Measurements from ENCODE around the gene TNFAIP1.

TNFAIP1 gene

DNA sequence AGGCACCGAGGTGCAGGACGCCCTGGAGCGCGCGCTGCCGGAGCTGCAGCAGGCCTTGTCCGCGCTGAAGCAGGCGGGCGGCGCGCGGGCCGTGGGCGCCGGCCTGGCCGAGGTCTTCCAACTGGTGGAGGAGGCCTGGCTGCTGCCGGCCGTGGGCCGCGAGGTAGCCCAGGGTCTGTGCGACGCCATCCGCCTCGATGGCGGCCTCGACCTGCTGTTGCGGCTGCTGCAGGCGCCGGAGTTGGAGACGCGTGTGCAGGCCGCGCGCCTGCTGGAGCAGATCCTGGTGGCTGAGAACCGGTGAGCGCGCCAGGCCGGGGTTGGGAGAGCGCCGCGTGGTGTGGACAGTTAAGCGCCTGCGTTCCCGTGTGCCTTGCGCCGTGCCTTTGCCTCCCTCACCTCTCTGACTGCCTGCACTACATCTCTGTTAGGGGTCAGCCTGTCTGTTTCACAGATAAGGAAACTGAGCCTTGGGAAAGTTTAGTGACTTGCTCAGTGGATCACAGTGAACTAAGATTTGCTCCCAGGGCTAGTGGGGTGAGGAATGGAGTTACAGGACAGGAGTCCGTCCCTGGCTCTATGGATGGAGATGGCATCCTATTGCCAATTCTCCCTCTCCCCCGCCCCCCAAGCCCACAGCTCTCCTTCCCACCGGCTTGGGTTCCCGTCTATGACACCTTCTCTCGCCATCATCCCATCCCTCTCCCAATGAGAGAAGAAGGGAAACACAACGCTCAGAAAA lies 36.8 kb downstream of the TNFAIP1 start:
- DNase-seq: no peak

DNA sequence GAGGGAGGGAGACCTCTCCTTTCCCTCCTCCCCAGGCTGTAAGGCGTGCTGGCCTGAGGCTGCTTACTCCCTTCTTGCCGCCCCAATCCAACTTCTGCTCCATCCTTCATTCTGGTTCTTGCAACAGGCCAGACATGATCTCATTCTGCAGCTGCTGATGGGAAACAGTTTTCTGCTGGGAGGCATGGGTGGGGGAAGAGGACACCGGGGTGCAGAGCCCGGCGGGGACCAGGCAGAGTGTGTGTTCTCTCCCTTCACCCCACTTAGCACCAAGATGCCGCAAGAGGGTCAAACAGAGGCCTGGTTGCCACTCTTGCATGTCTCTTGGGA lies 37.3 kb downstream of the TNFAIP1 start:
- no peak for DNase-seq

GRCh38 chr17:28379814-28380801 lies 44.5 kb downstream of the TNFAIP1 start:
- DNase-seq: no peak

- DNase-seq: no peak
Observed at GRCh38 chr17:28381141-28381825, 45.7 kb downstream of the TNFAIP1 start.

DNA sequence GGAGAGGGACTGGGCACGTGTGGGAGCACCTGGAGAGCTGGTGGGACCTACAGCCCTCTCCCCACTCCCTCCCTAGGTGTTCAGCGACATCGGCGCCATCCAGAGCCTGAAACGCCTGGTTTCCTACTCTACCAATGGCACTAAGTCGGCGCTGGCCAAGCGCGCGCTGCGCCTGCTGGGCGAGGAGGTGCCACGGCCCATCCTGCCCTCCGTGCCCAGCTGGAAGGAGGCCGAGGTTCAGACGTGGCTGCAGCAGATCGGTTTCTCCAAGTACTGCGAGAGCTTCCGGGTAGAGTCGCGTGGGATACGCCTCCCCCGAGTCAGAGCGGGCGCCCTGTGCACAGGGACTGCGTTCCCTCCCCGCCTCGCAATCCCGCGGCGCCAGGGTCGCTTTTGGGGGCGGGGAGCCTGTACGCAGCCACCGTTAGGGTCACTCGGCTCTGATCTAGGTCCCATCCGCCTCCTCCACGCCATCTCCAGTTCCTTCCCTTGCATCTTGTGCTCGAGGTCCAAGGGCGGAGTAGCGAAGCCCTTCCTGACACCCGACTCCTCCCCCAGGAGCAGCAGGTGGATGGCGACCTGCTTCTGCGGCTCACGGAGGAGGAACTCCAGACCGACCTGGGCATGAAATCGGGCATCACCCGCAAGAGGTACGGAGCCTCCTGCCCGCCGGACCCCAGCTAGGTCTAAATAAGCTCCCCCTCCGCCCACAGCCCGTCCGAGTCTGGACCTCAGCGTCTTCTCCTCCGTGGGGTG lies 48.9 kb downstream of the TNFAIP1 start:
- DNase-seq: peak; percentile 62

DNA sequence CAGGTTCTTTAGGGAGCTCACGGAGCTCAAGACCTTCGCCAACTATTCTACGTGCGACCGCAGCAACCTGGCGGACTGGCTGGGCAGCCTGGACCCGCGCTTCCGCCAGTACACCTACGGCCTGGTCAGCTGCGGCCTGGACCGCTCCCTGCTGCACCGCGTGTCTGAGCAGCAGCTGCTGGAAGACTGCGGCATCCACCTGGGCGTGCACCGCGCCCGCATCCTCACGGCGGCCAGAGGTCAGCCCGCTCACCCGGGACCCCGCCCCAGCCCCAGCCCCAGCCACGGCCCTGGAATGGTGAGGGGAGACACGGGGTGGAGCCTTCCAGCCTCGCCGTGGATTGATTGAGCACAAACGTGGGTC lies 49.5 kb downstream of the TNFAIP1 start:
- DNase-seq: no peak

- DNase-seq: no peak
Observed at GRCh38 chr17:28385406-28385805, 49.8 kb downstream of the TNFAIP1 start.

GRCh38 chr17:28386391-28386790 lies 50.8 kb downstream of the TNFAIP1 start:
- DNase-seq: no peak

DNA sequence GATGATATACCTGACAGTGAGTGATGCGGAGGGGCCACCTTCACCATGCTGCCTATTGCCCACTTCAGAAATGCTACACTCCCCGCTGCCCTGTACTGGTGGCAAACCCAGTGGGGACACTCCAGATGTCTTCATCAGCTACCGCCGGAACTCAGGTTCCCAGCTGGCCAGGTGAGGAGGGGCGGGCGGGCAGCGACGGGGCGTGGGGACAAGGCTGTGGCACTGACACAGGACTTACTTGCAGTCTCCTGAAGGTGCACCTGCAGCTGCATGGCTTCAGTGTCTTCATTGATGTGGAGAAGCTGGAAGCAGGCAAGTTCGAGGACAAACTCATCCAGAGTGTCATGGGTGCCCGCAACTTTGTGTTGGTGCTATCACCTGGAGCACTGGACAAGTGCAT lies 52.5 kb downstream of the TNFAIP1 start:
- no peak for DNase-seq

- no peak for DNase-seq
Observed at GRCh38 chr17:28390141-28390540, 54.6 kb downstream of the TNFAIP1 start.

DNA sequence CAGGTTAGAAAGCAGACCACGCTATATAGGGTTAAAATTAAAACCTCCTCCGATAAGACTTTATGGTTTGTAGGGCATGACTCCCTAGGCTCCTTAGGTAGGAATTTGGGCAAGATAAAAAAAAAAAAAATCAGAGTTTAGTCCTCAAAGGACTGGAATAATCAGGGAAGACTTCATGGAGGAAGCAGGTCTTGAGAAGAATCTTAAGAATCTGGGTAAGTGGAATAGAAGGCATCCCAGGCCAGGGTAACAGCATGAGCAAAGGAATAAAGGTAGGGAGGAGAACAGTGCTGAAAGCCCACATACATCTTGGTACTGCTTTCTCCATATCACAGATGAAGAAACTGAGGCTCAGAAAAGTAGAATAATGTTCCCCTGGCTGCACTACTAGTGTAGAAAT lies 55.0 kb downstream of the TNFAIP1 start:
- no peak for DNase-seq

DNA sequence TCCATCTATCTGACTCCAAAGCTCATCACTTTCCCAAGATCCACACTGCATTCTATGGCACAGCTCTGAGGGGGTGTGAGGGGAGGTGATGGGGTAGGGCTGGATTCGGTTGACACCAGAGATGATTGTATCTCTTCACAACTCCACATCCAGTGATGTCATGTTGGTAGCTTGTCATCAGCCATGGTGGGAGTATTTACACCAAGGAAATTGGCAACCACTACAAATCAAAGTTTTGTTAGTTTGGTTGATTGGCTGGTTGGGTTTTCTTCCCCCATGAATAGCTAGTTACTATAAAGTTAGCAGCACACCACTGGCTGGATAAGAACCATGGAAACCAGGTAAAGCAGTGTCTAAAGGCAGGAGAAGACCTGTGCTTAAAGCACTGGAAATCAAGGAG lies 55.4 kb downstream of the TNFAIP1 start:
- DNase-seq: no peak

GRCh38 chr17:28391401-28391800 lies 55.8 kb downstream of the TNFAIP1 start:
- no peak for DNase-seq

- DNase-seq: no peak
Observed at GRCh38 chr17:28392491-28392890, 56.9 kb downstream of the TNFAIP1 start.

GRCh38 chr17:28394337-28395116 lies 59.0 kb downstream of the TNFAIP1 start:
- DNase-seq: no peak

DNA sequence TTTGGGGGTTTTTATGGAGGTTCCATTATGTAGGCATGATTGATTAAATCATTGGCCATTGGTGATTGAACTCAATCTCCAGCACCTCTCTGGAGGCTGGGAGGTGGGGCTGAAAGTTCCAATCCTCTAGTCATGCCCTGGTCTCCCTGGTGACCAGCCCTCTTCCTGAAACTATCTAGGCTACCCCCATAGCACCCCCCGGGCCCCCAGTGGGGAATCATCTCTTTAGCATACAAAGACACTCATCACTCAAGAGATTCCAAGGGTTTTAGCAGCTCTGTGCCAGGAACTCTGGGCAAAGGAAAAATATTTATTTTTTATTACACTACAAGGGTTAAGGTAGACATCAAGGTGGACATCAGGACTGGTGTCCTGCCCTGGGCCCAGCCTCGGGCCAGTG lies 59.9 kb downstream of the TNFAIP1 start:
- DNase-seq: no peak

DNA sequence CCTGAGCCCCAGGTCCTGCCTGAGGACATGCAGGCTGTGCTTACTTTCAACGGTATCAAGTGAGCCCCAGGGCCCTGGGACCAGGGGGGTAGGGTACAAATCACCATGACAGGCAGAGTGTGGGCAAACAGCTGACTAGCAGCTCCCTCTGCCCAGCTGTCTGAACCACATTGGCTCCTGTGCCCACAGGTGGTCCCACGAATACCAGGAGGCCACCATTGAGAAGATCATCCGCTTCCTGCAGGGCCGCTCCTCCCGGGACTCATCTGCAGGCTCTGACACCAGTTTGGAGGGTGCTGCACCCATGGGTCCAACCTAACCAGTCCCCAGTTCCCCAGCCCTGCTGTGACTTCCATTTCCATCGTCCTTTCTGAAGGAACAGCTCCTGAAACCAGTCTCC lies 60.4 kb downstream of the TNFAIP1 start:
- DNase-seq: no peak

Measured in CD4-positive, alpha-beta T cell treated with Interleukin-21 for 1 hour (primary cell).